Measurements from ENCODE around the gene SLC66A1.

GRCh38 chr1:19317126-19317910 lies 5.2 kb downstream of the SLC66A1 start:
- TF ChIP-seq POLR2A (IDR thresholded peaks at IDR 0.05; ENCODE audit: low read length) (no peak), CTCF (IDR thresholded peaks at IDR 0.05) (no peak)

Measured in A549 (cell line).